Activated gamma-delta T cell treated with Interleukin-2 at 50 U/mL for 16 hours (primary cell): ENCODE data around the gene PDE4B.

Experiments
- DNase-seq: peaks from one replicate; pipeline ENCODE4 v3.0.0-alpha.2; 2020

PDE4B gene

GRCh38 chr1:66351478-66351877 lies 558.8 kb downstream of the PDE4B start:
- DNase-seq: no peak

DNA sequence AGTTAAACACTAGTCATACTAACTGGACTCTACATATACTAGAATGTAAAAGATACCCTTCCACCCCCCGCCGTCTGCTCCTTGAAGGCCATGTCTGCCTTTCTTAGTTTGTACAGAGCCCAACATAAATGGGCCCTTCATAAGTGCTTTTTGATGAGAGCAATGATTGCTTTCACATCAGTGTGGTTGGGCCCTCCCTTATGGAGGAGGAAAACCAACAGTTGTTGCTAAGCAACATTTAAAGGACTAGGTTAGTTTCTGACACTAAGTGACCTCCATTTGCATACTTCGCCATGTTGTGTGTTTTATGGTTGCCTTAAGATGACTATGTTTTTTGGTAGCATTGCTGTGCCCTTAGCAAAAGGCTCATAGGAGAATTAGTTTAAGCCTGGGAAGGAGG lies 559.2 kb downstream of the PDE4B start:
- DNase-seq: no peak

- no peak for DNase-seq
Measured at GRCh38 chr1:66352792-66353191, 560.1 kb downstream of the PDE4B start.

DNA sequence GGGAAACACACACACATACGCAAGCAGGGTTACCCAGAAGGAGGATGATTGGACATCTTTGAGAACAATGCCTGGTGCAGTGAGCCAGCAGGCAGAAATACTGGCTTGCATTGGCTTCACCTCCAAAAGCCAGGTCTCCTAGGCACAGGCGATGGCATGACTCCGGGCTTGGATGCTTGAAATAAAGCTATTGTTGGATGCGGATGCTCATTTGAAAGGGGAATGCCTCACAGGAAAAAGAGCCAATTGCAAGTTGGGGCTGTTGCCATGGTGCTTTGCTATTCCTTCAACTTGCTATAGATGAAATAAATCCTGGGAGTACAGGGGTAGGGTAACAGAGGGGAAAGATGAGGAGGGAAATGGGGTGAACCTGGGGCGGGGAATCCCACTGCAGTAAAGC lies 560.6 kb downstream of the PDE4B start:
- DNase-seq: no peak

- no peak for DNase-seq
Measured at GRCh38 chr1:66354311-66355201, 561.9 kb downstream of the PDE4B start.

DNA sequence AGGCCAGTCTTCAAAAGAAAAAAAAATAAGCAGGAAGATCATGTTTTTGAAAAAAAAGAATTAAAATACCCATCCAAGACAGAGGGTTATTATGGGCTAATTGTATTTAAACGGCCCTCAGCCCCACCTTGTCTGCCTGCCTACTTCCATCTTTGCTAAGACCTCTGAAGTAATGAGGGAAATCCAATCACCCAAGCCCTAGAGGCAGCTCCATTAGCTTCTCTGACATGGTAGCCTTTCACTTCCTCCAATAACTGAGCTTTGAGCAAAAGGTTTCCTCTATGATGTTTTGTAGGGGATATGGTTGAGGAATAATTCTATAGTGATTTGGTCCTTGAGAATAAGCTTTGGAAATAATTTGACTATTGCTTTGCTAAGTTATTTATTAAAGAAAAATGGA lies 563.1 kb downstream of the PDE4B start:
- no peak for DNase-seq

- DNase-seq: no peak
Measured at GRCh38 chr1:66356605-66357004, 563.9 kb downstream of the PDE4B start.

GRCh38 chr1:66357021-66357420 lies 564.3 kb downstream of the PDE4B start:
- DNase-seq: no peak

DNA sequence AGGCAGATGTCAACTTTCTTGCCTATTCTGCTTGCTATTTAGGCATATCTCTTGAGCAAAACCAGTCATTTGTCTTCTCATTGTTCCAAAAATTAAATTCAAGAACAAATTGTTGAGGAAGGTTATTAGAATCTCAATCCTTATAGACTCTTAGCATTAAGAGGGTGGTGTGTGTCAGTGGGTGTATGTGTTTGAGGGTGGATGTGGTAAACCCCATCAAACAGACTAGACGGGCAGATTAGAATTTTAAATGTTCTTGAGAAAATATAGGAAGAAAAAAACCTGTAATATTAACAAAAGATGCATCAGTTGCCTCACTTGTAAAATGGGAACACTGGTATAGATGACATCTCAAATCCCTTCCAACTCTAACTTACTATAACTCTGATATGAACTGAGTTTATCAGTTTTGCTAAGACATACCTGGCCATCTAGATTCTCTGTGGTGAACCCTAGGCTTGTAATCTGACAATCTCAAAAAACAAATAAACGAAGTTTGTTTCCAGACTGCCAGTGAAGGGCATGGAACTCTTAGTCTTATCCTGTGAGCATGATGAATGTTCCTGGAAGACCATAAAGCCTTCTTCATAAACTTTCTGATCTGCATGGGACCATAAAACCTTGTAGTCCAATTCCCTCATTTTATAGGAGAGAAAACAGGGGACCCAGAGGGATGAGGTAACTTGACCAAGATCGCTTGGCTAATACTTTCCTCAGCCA lies 564.9 kb downstream of the PDE4B start:
- no peak for DNase-seq

- no peak for DNase-seq
Measured at GRCh38 chr1:66359269-66359668, 566.6 kb downstream of the PDE4B start.

GRCh38 chr1:66359815-66360214 lies 567.1 kb downstream of the PDE4B start:
- DNase-seq: no peak

DNA sequence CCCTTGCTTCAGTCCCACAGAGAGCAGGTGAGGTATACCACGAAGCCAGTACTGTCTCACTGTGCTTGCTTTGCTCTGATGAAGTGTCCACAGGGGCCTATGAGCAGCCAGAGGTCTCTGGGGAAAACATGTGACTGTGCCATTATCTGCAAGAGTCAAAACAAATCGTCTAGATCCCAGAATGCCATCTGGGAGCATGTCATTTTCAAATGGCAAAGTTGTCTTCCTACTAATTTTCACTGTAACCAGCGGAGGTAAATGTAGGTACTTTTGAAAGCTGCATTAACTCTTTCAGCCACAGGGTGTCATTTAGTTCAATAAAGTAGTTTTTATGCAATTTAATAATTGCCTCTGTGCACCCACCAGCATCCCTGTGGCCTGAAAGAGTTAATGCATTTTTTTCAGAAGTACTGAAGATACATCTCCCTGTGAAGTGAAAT lies 567.6 kb downstream of the PDE4B start:
- DNase-seq: no peak

- DNase-seq: no peak
Measured at GRCh38 chr1:66364578-66365391, 572.1 kb downstream of the PDE4B start.

GRCh38 chr1:66365635-66366034 lies 572.9 kb downstream of the PDE4B start:
- DNase-seq: no peak

GRCh38 chr1:66366634-66367033 lies 573.9 kb downstream of the PDE4B start:
- no peak for DNase-seq

DNA sequence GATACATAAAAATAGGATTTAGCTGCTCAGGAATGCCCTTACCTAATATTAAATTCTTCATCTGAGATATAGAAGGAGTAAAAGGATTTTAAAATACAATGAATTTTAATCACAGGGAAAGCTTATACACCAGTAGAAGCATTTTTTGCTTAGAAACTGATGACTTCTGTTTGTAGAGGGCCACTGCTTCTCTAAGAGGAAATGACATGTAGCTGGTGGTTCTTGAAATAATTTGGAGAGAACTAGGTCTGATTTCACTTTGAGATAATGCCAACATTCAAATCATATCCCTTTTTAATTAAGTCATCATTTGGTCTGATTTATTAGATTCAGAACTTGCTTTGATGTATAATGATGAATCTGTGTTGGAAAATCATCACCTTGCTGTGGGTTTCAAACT lies 574.7 kb downstream of the PDE4B start:
- DNase-seq: no peak

DNA sequence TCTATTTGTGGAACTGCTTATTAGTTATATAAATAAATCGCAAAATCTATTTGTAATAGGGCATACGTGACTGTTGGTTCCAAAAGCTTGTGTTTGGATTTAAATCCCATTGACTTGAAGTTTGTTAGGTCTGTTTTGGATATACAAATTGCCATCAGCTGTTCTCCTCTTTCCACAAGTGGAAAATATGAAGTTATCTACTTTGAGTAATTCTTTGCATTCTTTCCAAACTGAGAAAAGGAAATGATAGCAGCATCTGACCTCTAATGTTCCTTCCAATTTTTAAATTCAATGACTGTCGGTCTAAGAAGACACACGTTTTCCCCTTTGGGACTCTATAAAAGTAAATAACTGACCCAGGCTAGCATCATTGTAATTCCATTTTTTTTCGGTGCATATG lies 575.6 kb downstream of the PDE4B start:
- no peak for DNase-seq

DNA sequence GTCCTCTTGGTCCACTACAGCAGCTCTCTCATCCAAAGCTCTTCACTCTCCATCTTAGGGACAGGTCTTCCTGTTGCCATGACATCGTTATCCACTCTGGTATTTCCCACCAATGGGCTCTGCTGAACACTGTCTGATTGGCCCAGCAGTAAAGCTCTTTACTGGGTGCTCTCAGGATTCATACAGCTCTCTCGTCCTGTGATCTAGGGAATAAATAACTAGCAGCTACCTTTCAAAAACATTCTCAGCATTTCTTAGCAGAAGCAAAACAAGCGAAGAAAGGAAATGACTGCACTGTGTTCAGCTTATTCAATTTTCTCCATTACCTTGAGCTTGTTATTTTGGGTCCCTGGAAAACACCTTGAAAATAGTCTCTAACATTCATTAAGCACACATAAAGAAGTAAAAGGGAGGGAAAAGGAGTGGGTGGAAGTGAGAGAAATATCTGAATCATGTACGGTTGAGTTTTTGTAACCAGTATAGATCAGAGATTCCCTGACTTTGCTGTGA lies 577.8 kb downstream of the PDE4B start:
- DNase-seq: no peak

DNA sequence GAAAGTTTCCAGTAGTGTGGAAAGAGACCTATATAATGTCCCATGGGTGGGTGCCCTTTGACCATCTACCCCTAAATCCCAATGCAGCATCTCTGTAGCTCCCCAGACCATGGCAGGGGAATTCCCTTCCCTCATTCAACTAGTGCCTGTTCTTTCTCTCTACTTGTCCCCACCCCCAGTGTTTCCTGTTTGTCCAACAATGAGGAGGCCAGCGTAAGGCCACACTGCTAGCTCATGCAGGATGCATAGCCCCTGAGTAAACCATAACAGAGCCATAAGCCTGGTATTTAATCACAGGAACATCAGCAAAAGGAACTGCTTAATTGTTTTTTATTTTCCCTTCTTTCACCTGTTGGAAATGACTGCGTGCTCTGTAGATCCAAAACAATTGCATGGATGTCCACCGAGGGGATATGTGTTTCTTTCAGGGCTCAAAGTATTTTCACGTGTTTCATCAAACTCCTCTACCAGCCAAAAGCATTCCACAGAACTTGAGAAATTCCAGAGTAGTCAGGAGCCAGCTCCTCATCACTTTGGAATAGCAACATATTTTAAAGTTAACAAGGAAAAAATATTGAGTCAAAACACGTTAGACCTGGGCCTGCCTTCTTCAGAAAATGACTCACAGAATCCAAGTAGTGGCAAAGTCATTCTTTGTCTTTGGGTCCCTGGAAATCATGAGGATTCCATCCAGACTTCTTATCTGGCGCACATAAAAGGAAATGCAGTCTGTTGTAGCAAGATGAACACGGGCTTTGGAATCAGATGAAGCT lies 578.7 kb downstream of the PDE4B start:
- no peak for DNase-seq

DNA sequence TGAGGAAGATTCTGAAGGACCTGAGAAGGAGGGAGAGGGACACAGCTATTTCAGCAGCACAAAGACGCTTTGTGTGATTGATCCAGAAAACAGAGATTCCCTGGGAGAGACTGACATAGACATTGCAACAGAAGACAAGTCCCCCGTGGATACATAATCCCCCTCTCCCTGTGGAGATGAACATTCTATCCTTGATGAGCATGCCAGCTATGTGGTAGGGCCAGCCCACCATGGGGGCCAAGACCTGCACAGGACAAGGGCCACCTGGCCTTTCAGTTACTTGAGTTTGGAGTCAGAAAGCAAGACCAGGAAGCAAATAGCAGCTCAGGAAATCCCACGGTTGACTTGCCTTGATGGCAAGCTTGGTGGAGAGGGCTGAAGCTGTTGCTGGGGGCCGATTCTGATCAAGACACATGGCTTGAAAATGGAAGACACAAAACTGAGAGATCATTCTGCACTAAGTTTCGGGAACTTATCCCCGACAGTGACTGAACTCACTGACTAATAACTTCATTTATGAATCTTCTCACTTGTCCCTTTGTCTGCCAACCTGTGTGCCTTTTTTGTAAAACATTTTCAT lies 579.9 kb downstream of the PDE4B start:
- DNase-seq: no peak

DNA sequence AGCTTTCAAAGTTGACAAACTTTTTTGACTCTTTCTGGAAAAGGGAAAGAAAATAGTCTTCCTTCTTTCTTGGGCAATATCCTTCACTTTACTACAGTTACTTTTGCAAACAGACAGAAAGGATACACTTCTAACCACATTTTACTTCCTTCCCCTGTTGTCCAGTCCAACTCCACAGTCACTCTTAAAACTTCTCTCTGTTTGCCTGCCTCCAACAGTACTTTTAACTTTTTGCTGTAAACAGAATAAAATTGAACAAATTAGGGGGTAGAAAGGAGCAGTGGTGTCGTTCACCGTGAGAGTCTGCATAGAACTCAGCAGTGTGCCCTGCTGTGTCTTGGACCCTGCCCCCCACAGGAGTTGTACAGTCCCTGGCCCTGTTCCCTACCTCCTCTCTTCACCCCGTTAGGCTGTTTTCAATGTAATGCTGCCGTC lies 580.5 kb downstream of the PDE4B start:
- DNase-seq: no peak

GRCh38 chr1:66374148-66374547 lies 581.5 kb downstream of the PDE4B start:
- no peak for DNase-seq
